SIG-M5 treated with dmso at 0.1 percent for 504 hours (cell line): ENCODE measurements around the gene NUP62CL.
A peak's percentile ranks its signal among the peaks of the same experiment; 100 is the strongest.
"Not testable (repeated sequence)": the region's sequence is repeated elsewhere in the genome, so short reads cannot be mapped to it uniquely, and the experiment has no call there.

Experiments used
- DNase-seq: peaks from one replicate; lab custom pipeline; 2025; ENCODE audit not compliant: unreplicated experiment; lab: John Stamatoyannopoulos, UW

NUP62CL gene

GRCh38 chrX:107205770-107206696 lies at the start of gene NUP62CL, which contains the start of gene DNAAF6:
Gene NUP62CL, minus strand, starts transcription at chrX:107206433. Its CDS starts 31,287 bp downstream, at chrX:107175146.
Gene DNAAF6, plus strand, starts transcription at chrX:107206611. Its CDS starts 6,265 bp downstream, at chrX:107212876.
- peak; percentile 2 for DNase-seq

DNA sequence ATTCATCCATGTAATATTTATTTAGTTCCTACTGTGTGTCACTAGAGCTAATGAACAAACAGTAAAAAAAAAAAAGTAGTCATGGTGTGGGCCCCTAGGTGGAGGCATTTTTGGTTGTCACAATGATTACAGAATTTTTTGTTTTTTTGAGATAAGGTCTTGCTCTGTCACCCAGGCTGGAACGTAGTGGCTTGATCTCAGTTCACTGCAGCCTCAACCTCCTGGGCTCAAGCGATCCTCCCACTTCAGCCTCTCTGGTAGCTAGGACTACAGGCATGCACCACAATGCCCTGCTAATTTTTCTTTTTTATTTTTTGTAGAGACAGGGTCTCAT lies 22.2 kb upstream of the NUP62CL start:
- DNase-seq: no peak

- peak; percentile 15 for DNase-seq
Measured at GRCh38 chrX:107227780-107228485, 21.7 kb upstream of the NUP62CL start.

DNA sequence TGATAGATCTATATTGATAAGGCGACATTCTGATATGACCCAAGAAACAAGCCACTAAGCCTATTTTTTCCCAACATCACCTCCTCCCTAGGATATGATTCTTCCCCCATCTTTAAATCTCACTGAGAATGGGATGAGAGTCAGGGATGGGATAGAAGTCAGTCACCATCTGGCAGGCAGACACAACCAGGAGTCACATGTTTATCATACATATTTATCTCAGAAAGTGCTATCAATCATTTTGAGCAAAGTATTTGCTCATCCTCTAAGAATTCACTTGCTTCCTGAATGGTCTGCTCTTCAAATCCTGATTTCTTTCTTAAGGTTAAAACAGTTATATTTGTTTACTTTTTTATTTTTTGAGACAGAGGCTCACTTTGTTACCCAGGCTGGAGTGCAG lies 20.5 kb upstream of the NUP62CL start:
- no peak for DNase-seq

DNA sequence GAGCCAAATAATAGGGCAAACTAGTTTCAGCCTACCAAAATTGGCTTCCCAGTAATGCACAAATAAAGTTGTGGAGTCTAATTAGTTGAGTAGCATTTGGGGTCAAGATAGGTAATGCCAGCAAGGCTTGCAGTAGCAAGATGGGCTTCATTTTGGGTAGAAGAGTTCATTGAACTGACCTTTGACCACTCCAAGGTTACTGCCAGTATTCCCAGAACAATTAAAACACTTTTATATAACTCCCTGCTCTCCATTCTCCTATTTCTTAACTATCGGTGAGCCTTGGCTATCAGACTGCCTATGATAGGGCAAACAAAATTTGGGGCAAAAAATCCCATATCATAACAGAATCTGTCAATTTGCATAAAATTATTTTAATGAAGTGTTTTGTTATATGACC lies 7.2 kb upstream of the NUP62CL start:
- DNase-seq: no peak

GRCh38 chrX:107207943-107208342 lies 1.7 kb upstream of the NUP62CL start:
- no peak for DNase-seq

- DNase-seq: no peak
Measured at GRCh38 chrX:107207089-107207488, 856 bp upstream of the NUP62CL start.

- DNase-seq: no peak
Measured at GRCh38 chrX:107206697-107207065, 448 bp upstream of the NUP62CL start.

GRCh38 chrX:107204068-107204605 lies 2.1 kb downstream of the NUP62CL start:
- no peak for DNase-seq

DNA sequence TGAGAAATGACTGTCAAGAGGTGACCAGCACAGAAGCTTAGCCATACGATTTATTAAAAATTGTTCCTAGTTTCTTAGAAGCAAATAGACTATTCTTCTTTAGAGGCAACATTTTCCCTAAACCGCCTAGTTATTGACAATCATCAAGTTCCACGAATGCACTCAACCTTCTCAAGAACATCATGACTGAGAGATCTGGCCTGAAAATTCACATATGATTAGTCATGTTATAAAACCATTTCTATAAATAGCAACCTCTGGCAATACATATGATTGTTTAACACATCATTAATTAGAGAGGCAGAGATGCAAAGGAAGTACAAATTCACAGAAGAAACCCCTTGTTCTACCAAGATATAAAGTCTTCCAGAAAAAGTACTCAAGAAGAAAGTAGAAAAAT lies 6.7 kb downstream of the NUP62CL start:
- DNase-seq: no peak

GRCh38 chrX:107198074-107198473 lies 8.2 kb downstream of the NUP62CL start:
- DNase-seq: not testable (repeated sequence)

- DNase-seq: no peak
Measured at GRCh38 chrX:107197319-107197718, 8.9 kb downstream of the NUP62CL start.

DNA sequence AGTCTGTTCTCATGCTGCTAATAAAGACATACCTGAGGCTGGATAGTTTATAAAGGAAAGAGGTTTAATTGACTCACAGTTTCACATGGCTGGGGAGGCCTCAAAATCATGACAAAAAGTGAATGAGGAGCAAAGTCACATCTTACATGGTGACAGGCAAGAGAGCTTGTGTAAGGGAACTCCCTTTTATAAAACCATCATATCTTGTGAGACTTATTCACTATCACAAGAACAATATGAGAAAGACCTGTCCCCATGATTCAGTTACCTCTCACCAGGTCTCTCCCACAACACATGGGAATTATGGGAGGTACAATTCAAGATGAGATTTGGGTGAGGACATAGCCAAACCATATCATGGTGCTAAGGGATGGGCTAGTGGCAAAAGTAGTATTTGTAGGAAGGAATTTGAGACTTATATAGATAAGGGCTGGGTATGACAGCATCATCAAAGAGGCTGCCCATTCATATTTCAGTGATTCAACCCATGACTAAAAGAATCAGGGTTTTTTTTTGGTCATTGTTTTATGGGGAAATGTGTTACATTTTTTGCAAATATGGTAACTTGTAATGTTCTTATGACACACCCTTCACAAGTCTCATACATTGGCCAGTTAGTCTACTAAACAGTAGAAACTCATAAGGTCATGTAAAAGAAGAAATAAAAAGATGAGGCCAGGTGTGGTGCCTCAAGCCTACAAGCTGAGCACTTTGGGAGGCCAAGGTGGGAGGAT lies 34.7 kb downstream of the NUP62CL start:
- DNase-seq: no peak

DNA sequence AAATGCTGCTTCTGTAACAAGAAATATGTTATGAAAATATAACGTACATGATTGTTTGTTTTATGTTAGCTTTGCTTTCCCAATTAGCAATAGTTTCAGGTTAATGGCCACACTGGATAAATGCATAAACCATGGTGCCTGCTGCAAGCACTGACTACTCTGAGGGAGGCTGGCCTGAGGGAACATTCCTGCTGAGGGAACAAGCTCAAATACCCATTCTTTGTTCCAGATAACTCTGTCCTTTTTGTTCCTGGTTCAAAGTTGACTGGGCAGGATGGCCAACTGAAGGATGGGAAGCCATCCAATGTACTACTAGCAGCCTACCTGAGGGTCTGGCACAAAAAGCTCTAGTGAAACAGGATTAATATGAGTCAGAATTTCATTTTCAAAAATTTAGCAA lies 37.5 kb downstream of the NUP62CL start:
- no peak for DNase-seq

DNA sequence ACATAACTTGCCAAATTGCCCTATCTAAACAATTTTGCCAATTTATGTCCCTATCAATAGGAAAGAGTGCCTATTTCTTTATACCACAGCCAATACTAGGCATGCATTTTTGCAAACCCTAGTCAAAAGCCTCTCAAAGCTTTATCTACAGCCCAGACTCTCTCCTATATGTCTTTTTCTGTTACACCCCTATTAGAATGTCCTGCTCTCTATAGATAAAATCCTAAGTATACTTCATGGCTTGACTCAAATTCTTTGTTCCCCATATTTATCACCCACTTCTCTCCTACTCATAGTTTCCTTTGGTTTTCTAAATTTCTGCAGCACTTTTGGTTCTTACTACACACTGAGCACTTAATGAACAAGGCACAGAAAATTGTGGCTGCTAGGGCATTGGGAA lies 38.0 kb downstream of the NUP62CL start:
- DNase-seq: no peak

DNA sequence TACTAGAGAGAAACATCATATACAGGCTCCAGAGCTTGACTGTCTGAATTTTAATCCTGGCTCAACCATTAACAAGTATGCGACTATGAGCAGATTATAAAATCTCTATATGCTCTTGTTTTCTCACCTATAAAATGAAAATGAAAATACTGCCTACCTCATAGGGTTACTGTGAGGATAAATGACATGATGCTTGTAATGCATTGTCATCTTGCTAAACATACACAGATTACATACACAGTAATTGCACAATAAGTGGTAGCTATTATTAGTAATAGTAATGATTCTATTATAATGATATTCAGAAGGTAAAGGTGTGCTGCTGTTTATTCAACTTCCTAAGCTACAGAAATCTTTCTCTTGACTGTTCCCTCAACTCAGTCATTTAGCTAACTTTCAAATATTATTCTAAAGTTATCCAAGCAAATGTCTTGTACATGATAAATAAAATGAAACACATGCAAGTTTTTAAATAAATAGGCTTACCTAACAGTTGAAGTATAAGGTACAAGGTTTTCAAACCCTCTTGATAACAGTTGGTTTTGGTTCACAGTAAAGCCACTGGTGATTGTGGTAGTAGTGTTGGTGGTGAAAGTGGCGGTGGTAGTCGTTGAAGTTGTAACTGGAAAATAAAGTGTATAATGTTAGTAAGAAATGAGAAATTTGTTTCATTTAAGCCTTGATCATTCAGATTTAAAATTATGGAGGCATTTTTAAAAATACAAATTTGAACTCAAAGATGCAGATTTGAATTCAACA lies 38.9 kb downstream of the NUP62CL start:
- DNase-seq: no peak

DNA sequence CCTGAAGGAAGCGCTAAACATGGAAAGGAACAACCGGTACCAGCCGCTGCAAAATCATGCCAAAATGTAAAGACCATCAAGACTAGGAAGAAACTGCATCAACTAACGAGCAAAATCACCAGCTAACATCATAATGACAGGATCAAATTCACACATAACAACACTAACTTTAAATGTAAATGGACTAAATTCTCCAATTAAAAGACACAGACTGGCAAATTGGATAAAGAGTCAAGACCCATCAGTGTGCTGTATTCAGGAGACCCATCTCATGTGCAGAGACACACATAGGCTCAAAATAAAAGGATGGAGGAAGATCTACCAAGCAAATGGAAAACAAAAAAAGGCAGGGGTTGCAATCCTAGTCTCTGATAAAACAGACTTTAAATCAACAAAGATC lies 48.6 kb downstream of the NUP62CL start:
- DNase-seq: not testable (repeated sequence)

DNA sequence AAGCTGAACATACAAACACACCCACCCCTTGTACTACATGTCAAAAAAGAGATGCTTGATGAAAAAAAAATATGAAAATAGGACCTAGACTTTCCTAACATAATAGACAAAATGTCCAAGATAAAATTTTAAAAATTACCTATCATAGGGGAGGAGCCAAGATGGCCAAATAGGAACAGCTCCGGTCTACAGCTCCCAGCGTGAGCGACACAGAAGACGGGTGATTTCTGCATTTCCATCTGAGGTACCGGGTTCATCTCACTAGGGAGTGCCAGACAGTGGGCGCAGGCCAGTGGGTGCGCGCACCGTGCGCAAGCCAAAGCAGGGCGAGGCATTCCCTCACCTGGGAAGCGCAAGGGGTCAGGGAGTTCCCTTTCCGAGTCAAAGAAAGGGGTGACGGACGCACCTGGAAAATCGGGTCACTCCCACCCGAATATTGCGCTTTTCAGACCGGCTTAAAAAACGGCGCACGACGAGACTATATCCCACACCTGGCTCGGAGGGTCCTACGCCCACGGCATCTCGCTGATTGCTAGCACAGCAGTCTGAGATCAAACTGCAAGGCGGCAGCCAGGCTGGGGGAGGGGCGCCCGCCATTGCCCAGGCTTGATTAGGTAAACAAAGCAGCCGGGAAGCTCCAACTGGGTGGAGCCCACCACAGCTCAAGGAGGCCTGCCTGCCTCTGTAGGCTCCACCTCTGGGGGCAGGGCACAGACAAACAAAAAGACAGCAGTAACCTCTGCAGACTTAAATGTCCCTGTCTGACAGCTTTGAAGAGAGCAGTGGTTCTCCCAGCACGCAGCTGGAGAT lies 50.4 kb downstream of the NUP62CL start:
- not testable (repeated sequence) for DNase-seq

DNA sequence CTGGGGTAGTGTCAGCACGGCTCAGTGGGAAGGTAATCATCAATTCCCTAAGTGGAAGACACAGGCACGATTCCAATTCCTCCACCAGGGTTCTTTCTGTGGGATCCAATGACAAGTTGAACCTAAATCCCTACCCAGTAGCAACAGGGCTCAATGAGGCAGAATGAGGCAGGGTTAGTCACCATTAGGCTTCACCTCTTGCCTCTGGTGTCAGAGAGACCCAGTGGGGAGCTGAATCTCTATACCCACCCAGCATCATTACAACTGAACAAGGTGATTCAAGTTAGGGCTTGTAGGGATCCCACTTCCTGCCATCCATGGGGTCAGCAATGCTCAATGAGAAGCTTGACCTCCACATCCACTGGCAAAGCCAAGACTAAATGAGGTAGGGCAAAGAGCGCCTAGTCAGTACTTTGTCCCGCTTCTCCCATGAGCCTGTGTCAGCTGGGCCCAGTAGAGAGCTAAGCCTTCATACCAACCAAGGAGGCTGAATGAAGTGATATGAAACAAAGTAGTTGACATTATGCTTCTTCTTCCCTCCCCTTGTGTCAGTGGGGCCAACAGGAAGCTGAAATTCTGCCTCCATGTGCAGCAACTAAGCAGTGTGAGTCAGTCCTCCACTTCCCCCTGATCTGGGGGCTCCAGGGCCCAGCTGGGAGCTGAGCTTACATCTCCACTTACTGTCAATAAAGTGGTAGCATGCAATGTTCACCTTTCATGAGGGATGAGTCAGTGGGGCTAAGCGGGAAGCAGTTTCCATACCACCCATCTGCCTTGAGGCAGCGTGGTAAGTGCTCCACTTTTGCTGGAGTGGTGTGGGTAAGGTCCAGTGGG lies 51.2 kb downstream of the NUP62CL start:
- peak; percentile 41 for DNase-seq
